ENCODE results near the gene MTMR3.

The MTMR3 gene

DNA sequence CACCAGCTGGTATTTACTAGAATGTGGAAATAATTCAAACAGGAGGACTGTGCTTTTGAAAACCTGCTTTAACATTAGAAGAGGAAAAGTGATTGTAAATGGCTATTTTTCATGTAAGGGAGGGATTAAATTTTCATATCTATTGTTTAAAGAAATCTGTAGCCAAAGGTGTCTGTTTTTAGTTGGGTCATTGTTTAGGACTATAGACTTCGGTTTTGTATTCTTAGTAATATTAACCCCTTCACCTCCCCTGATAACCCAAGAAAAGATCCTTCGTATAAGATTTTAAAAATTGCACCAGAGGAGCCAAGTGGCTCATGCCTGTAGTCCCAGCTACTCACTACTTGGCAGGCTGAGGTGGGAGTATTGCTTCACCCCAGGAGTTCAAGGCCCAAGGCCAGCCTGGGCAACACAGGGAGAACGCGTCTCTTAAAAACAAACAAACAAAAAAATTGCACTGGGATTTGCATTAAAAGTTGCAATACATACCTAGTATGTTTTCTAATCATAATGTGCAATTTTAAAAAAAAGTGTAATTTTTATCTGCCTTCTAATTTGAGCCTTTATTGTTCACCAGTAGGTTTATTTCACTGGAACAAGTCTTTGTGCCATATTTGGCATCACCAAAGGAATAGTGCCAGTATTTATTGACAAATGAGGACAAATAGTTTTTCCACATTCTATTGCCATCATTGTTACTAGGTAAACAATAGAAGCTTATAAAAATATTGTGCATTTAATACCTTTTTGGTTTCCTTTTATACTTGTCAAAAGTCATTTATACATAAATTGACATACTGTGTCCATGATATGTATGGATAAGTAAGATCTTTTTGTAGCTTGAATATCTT lies 34.3 kb downstream of the MTMR3 start:
- DNase-seq, result no peak

DNA sequence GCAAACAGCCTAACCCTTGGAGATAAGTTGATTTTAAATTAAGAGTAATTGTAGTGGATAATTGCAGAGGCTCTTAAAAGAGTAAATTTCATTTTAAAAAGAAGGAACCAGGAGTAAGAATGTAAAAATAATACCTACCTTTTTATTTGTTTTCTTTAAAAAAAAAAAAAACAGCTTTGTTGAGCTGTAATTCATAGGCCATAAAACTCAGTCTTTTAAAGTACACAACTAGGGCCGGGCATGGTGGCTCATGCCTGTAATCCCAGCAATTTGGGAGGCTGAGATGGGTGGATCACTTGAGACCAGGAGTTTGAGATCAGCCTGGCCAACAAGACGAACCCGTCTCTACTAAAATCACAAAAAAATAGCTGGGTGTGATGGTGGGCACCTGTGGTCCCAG lies 42.4 kb downstream of the MTMR3 start:
- DNase-seq, result no peak

DNA sequence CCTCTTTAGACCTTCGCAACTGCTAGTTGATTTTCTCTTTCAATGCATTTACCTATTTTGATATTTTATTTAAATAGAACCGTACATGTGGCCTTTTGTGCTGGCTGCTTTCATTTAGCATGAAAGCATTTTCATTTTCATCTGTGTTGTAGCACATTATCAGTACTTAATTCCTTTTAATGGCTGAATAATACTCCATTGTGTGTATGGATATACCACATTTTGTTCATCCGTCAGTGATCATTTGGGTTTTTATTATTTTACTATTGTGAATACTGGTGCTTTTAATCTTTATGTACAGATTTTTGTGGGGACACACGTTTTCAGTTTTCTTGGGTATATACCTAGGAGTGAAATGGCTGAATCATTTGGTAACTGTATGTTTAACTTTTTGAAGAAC lies 43.1 kb downstream of the MTMR3 start:
- DNase-seq, result no peak

DNA sequence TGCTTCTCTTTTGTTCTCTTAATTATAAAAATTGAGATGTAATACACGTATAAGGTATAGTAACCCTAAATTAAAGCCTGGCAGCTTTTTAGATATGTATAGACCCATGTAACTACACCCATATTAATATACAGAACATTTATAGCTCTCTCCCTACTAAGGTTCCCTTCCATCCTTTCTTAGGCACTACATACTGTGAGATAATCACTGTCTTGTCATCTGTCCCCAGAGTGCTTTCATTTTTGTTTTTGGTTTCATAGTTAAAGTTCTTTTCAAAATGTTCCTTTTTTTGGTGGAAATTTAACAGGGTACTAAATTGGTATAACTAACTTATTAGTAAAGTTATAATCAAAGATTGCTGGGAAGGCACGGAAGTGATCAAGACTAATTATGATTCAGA lies 49.2 kb downstream of the MTMR3 start:
- DNase-seq, result no peak

DNA sequence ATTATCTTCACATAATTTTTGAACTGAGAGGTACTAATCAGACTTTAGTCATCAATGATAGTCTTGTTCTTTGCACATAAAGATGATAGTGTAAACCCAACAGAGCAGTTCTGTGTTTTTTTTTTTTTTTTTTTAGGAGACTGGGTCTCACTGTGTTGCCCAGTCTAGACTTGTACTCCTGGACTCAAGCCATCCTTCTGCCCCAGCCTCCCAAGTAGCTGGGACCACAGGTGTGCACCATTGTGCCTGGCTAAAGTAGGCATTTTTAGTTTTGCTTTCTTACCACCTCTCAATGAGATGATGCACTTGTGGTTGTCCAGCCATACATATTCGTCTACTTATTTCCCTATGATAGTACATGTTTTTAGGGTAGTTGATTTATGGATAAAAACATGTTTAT lies 50.6 kb downstream of the MTMR3 start:
- no peak for DNase-seq

DNA sequence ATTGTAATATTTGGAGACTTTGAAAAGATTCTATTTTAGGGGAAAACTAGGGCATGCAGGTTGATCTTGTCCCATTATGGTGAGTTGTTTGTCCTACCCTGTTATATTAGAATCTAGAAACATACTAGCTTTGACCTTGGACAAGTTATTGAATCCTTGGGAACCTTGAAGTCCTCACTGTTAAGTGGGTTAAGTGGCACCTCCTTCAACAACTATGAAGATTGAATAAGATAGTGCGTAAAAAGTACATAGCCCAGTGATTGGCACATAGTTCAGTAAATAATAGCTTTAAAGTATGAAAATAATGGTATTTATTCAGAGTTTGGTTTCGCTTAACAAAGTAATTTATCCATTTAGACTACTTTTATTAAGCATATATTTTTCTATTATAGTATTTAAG lies 51.6 kb downstream of the MTMR3 start:
- no peak for DNase-seq

DNA sequence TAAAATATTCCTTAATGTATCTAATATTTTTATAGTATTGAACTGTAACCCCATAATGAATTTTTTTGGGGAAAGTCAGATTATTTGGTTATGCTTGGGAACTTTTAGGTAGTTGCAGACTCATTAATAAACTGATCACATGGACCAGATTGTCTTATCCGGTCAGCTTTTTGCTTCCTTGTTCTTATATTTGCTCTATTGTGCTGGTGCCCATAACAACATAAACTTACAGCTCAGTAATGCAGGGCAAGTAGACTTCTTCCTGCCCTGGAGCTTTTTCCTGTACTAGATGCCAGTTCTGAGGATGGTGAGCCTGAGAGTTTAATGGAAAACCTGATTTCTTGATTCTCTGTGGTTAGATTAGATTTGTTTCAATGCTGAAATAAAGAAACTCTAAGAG lies 53.2 kb downstream of the MTMR3 start:
- DNase-seq, result no peak

DNA sequence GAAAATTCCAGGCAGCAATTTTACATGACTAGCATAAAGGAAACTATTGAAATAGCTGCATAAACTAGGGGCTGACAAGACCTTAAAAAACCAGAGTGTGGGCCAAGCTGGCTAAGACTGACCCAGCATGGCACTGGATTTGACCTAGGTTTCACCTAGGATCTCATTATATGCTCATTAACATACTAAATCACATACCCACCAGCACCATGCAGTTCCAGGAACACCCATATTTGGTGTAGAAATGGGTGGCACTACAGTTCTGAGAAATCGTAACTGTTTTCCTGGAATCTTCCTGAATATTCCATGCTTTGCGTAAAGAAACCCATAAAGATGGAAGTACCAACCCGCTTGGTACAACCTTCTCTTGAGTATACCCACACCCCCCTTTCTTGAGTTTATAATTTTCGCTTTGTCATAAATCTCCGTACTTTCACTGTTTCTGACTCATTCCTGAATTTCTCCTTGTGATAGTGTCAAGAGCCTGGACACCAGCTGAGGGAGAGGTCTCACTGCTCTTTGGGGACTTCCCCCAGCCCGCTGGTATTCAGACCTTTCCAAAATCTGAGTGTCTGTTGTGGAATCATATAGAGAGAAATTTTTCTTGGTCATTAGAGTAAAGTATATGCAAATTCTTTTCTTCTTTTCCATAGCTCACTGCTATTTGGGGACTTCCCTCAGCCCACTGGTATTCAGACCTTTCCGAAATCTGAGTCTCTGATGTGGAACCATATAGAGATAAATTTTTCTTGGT lies 55.1 kb downstream of the MTMR3 start:
- no peak for DNase-seq

DNA sequence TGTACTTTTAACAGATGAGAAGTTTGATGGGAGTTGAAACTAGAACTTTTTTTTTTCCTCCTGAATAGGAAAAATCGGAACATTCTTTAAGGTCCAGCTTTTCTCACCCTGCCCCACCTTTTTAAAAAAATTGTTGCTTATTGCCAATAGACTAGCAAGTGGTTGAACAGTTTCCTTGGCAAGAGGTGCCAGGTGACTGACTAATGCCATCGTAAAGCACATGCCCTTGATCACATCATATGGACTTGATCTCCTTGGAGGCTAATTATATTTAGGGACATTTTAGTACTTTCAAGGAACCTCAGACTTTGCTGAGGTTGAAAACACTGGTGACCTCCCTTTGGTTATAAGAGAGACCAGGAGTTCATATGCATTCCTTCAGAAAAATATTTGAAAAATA lies 57.6 kb downstream of the MTMR3 start:
- no peak for DNase-seq

DNA sequence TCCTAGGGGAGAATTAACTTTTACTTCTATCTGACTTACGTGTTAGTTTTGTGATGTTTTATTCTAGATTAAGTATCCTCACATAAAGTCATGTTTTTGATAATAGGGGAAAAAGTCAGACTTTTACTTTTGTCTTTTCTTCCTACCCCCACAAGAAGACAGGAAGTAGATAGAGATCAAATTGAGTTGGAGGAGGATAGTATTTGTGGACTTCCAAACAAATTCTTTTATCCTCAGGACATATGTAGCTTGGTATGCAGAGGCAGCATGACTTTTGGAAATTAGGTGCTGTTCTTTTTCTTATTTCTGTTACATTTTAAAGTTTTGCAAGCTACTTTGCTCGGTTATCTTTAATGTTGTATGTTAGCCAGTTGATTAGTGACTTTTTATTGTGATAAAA lies 61.4 kb downstream of the MTMR3 start:
- DNase-seq, result no peak

DNA sequence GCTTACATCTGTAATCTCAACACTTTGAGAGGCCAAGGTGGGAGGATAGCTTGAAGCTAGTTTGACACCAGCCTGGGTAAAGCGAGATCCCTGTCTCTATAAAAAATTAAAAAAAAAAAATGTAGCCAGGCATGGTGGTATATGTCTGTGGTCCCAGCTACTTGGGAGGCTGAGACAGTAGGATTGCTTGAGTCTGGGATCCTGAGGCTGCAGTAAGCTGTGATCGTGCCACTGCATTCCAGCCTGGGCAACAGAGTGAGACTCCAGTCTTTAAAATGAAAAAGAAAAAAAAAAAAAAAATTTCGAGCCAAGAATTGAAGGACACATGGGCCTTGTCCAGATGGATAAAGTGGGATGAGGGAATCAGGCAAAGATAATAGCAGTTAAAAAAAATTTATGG lies 62.5 kb downstream of the MTMR3 start:
- no peak for DNase-seq

DNA sequence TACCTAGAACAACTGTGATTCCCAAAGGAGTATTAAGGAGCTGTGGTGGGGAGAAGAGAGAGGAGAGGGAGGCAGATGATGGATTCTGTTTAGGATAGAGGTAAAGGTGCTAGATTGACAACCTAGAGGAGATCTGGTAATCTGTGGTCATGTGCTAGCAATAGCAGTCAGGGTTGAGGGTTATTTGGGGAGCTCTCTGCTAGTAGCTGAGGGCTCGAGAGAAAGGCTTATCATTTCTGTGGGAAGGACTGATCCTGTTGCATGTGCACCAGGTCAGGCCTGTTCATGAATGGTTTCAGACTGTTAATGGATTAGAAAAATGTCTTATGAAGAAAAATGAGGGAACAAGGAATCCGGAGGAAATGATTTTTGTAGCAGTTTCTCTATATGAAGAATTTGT lies 63.2 kb downstream of the MTMR3 start:
- DNase-seq, result no peak

DNA sequence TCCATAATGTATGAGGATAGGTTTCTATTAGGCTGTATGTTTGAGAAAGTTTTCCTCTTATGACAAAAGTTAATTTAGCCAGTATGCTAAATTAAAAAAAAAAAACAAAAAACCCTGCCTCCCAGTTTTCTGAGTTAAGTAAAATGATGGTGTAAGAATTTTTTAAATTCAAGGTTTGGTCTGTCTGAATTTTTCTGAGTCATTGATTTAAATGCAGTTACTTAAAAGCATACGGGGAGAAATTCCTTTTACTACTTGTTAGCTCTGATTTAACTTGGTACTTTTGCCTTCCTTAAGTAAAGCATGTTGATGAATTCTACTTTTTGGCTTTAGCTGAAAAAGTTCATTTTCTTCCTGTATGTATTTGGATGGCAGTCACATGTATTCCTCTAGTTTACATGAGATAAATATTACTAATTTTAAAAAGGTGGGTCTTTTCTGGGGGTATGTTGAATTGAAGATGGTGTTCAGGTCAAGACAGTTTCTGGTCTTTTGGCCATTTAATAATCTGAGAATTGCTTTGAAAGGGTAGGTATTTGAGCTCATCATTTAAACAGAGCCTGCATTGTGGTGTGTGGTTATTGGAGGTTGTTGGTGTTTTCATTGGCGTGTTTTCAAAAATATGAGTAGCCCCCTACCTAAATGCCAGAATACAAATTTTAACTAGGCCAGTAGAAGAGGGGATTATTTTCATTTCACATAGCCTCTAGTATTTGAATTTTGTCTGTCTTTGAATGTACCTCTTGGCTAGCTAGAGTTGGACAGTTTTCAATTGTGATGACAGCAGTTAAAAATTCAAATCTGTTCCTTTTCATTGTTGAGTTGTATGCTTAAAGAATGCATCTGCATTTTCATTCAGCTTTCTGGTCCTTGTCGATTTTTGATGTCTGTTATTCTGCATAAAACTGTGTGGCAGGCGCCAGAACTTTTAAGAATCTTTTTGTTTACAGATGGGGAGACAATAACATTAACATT lies 64.7 kb downstream of the MTMR3 start:
- no peak for DNase-seq

DNA sequence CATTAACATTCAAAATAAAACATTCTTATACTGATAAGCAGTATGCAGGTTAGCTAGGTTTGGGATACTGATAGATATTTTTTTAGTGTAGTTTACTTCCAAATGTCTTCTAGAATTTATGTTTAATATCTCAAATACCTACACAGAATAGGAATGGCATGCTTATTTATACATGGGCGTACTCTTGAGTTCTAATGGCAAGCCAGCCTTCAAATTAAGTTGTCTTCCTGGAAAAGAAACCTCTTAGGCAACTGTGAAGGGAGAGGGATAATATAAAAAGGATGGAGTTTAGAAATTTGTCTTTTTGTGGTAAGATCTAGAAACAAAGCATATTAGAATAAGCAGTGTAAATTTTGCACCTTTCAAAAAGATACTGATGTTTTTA lies 65.4 kb downstream of the MTMR3 start:
- no peak for DNase-seq

DNA sequence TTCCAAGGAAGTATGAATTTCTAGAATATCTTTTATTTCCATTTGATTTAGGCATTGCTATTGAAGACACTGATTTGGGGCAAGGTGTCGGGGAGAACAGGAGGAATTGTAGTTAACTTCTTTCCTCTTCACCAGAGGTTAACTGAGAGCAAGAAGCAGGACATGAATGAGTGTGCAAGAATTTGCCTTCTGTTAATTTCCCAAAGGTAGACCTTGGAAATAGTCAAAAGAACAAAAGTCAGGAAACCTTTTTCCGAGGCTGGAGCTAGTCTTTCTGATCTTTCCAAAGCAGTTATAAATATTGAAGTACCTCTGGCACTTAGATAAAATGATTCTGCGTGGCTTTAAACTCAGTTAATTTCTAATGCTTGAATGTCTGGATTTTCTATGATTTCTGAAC lies 66.9 kb downstream of the MTMR3 start:
- no peak for DNase-seq

DNA sequence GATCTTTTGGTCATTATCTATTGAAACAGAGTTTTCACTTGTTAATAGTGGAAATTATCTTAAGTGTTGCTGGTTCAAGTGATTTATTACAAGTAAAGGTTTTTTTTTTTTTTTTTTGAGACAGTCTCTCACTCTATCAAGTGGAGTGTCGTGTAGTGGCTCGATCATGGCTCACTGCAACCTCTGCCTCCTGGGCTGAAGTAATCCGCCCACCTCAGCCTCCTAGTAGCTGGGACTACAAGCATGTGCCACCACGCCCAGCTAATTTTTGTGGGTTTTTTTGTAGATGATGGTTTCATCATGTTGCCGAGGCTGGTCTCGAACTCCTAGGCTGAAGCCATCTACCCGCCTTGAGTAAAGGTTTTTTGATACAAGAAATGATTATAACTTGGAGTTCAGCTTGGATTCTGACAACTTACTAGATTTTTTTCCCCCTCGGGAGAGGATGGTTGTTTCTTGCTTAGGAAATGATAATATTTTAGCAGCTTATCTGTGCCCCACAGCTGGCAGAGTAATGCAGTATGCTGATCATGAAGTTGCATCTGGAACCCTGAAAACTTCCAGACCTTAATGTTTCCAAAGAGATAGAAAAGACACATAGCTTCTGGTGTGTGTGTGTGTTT lies 68.9 kb downstream of the MTMR3 start:
- DNase-seq, result no peak

DNA sequence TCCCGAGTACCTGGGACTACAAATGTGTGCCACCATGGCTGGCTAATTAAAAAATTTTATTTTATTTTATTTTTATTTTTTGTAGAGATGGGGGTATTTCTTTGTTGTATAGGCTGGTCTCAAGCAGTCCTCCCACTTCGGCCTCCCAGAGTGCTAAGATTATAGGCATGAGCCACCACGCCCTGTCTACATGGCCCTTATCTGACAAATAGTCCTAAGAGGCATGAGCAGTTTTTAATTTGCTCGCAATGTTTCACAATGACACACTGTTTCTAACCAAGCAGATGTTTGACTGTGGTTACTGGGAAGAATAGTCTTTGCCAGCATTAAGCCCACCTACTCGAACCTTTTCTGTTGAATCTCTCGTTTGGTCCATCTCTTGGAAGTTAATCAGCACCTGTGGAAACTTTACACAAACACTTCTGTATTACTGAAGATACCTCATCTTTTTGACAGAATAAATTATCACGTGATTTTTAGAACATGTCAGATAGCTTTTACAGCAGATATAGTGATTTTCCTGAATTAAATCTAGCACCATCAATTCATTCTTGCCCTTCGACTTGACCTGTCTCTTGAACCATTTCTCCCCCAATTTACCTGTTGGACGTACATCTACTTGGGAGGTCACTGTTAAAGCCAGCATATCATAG lies 71.4 kb downstream of the MTMR3 start:
- DNase-seq, result no peak

DNA sequence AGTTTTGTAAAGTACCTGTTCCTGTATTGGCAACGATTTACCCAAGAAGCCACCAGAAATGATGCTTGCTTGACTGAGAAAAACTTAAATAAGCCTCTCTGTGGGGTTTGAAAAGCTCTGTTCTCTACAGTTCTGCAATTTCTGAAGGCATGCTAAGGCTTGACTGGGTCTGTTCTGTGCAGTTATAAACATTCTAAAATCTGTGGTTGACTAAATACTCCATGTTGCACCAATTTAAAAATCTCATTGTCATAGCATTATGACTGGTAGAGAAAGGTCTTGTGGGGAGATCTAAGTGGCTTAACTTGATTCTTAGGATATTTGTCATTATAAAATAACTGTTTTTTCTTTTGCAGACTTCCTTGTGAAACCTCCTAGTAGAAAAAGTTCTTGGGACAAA lies 73.7 kb downstream of the MTMR3 start:
- no peak for DNase-seq

DNA sequence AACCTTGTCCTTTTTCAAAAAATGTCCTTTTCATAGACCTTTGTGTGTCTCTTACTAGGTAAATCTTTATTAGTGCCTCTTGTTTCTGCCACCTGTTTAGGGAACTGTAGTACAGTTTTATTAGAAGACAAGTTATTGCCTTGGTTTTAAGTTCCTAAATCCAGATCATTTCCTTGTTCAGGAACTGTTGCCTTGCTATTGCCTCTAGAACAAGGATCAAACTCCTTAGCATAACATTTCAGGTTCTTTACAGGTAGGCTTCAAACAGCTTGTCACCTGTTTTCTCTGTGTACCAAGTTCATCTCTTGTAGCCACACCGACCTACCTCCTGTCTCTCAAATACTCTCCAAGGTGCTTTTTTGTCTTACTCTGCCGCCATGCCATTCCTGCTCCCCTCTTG lies 75.2 kb downstream of the MTMR3 start:
- DNase-seq, result no peak

DNA sequence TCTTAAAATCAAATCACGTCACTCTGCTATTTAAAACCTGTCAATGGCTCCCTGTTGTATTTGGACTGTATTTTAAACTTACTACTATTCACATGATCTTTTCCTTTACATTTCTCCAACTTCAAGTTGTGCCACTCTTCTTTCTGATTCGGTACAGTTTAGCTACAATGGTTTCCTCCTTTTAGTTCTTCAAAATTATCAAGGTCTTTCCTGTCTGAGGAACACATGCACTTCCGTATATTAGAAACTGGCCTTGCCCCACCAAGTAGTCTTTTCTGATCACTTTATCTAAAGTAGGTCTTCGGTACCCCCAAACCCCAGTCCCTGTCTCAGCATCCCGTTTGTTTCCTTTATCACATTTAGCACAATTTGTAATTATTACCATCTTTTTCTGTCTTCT lies 81.8 kb downstream of the MTMR3 start:
- no peak for DNase-seq

DNA sequence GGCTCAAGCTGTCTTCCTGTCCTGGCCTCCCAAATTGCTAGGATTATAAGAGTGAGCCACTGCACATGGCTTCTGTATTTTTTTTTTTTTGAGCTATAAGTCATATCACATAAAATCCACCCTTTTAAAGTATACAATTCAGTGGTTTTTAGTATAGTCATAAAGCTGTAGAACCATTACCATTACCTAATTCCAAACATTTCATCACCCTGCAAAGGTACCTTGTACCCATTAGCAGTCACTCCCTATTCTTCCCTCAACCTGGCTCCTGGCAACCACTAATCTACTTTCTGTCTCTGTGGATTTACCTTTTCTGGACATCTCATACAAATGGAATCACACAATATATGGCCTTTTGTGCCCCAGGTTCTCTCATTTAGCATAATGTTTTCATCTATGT lies 84.5 kb downstream of the MTMR3 start:
- no peak for DNase-seq

DNA sequence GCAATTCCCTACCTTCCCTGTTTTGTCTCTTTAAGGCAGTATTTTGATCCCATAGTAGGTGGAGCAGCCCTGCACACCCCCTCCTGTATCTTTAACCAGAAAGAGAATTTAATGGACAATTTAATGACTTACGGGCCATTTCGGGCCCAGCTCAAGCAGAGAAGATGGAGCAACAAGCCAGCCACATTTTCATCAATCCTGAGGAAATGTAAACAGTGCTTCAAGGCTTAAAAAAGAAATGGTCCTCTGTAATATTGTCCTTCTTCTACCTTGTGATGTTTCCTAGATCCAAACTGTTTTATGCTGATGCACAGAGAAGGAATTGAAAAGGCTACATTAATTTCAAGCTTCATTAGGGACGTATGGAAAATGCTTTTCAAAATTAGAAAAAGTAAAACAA lies 88.6 kb downstream of the MTMR3 start:
- DNase-seq, result no peak
